HepG2 (cell line): ENCODE results near the gene FRMD5.

ENCODE experiments used
- CTCF ChIP-seq: sonication (generic); formaldehyde crosslinking; IDR thresholded peaks from 2 replicates; pipeline ENCODE4 v1.5.0; 2020; ENCODE audit warnings: mild to moderate bottlenecking, missing genetic modification reagents, moderate library complexity
- ETV5 ChIP-seq: IDR thresholded peaks from 2 replicates; pipeline ENCODE4 v1.6.1; 2018; ENCODE audit warnings: missing biosample characterization, missing genetic modification reagents, inconsistent platforms, borderline replicate concordance
- HDAC2 ChIP-seq: sonication (generic); formaldehyde crosslinking; IDR thresholded peaks from 2 replicates; pipeline ENCODE4 v1.4.0; 2020; ENCODE audit warnings: missing genetic modification reagents
- HNF4A ChIP-seq: sonication (generic); formaldehyde crosslinking; IDR thresholded peaks from 2 replicates; pipeline ENCODE4 v1.4.0; 2020; ENCODE audit warnings: missing genetic modification reagents
- JUN ChIP-seq: sonication (generic); formaldehyde crosslinking; IDR thresholded peaks from 2 replicates; pipeline ENCODE4 v1.4.0; 2020; ENCODE audit warnings: mild to moderate bottlenecking, missing genetic modification reagents
- MAX ChIP-seq: IDR thresholded peaks from 2 replicates; pipeline ENCODE4 v1.6.1; 2012; ENCODE audit warnings: inconsistent platforms
- MYC ChIP-seq: sonication (generic); formaldehyde crosslinking; IDR thresholded peaks from 2 replicates; pipeline ENCODE4 v1.9.0; 2021; ENCODE audit warnings: missing genetic modification reagents, borderline replicate concordance
- POLR2A ChIP-seq, 2 experiments: IDR thresholded peaks; 2 replicates each; pipeline ENCODE4 v1.6.1; 2011; ENCODE audit warnings: low read depth in 2 of 2, low read length in 2 of 2, mild to moderate bottlenecking in 1 of 2, moderate library complexity in 1 of 2; ENCODE audit not compliant: insufficient read depth in 1 of 2
- TBP ChIP-seq: sonication (generic); formaldehyde crosslinking; IDR thresholded peaks from 2 replicates; pipeline ENCODE4 v1.5.0; 2020; ENCODE audit warnings: missing genetic modification reagents
- ZNF253 ChIP-seq: sonication (generic); formaldehyde crosslinking; IDR thresholded peaks from 2 replicates; pipeline ENCODE4 v1.8.0; 2022; ENCODE audit warnings: mild to moderate bottlenecking, missing genetic modification reagents, borderline replicate concordance
- TF ChIP-seq, protein P1 (sequence below): sonication (generic); formaldehyde crosslinking; IDR thresholded peaks from 2 replicates; pipeline ENCODE4 v1.4.0; 2020; ENCODE audit warnings: mild to moderate bottlenecking, missing genetic modification reagents
- TF ChIP-seq, protein P2 (sequence below): sonication (generic); formaldehyde crosslinking; IDR thresholded peaks from 2 replicates; pipeline ENCODE4 v1.8.1; 2023; ENCODE audit warnings: missing genetic modification reagents, mild to moderate bottlenecking, borderline replicate concordance

DNA sequence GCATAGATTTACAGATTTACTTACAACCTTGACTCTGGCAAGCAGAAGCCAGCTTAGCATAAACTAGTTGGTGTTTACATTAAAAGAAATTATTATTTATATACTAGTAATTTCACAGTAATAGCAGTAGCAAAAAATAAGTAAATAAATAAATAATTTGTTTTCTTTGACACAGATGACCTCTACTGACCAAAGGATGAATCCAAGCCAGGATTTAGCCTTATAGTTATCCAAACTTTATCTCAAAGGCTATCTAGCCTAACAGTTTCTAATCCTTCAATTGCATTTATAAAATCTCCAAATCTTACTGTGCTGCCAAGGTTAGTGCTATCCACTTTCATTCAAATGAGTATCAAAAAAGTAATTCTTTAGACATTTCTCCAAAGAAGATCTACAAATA is 64.3 kb downstream of the FRMD5 start:
- TF ChIP-seq TBP (CRISPR knock-in tag): no peak
- TF ChIP-seq CTCF (CRISPR knock-in tag): no peak
- TF ChIP-seq POLR2A (IDR thresholded peaks at IDR 0.05; ENCODE audit: insufficient read depth in 1 of 2, low read depth in 2 of 2, low read length in 2 of 2): no peak
- no peak for TF ChIP-seq ETV5 (CRISPR knock-in tag)
- TF ChIP-seq HNF4A (CRISPR knock-in tag): no peak
- TF ChIP-seq JUN (CRISPR knock-in tag): no peak
- TF ChIP-seq ZNF253 (CRISPR knock-in tag): no peak
- no peak for TF ChIP-seq MAX
- TF ChIP-seq HDAC2 (CRISPR knock-in tag): no peak
- no peak for TF ChIP-seq MYC
- TF ChIP-seq, protein P1, sequence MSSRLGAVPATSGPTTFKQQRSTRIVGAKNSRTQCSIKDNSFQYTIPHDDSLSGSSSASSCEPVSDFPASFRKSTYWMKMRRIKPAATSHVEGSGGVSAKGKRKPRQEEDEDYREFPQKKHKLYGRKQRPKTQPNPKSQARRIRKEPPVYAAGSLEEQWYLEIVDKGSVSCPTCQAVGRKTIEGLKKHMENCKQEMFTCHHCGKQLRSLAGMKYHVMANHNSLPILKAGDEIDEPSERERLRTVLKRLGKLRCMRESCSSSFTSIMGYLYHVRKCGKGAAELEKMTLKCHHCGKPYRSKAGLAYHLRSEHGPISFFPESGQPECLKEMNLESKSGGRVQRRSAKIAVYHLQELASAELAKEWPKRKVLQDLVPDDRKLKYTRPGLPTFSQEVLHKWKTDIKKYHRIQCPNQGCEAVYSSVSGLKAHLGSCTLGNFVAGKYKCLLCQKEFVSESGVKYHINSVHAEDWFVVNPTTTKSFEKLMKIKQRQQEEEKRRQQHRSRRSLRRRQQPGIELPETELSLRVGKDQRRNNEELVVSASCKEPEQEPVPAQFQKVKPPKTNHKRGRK: no peak
- TF ChIP-seq, protein P2, sequence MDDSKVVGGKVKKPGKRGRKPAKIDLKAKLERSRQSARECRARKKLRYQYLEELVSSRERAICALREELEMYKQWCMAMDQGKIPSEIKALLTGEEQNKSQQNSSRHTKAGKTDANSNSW (CRISPR knock-in tag): no peak
